ENCODE measurements around the gene NBPF20.
"Not testable (repeated sequence)": the region's sequence is repeated elsewhere in the genome, so short reads cannot be mapped to it uniquely, and the experiment has no call there.

The NBPF20 gene, protein sequence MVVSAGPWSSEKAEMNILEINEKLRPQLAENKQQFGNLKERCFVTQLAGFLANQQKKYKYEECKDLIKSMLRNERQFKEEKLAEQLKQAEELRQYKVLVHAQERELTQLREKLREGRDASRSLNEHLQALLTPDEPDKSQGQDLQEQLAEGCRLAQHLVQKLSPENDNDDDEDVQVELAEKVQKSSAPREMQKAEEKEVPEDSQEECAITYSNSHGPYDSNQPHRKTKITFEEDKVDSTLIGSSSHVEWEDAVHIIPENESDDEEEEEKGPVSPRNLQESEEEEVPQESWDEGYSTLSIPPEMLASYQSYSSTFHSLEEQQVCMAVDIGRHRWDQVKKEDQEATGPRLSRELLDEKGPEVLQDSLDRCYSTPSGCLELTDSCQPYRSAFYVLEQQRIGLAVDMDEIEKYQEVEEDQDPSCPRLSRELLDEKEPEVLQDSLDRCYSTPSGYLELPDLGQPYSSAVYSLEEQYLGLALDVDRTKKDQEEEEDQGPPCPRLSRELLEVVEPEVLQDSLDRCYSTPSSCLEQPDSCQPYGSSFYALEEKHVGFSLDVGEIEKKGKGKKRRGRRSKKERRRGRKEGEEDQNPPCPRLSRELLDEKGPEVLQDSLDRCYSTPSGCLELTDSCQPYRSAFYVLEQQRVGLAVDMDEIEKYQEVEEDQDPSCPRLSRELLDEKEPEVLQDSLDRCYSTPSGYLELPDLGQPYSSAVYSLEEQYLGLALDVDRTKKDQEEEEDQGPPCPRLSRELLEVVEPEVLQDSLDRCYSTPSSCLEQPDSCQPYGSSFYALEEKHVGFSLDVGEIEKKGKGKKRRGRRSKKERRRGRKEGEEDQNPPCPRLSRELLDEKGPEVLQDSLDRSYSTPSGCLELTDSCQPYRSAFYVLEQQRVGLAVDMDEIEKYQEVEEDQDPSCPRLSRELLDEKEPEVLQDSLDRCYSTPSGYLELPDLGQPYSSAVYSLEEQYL (N-terminal part only)

DNA sequence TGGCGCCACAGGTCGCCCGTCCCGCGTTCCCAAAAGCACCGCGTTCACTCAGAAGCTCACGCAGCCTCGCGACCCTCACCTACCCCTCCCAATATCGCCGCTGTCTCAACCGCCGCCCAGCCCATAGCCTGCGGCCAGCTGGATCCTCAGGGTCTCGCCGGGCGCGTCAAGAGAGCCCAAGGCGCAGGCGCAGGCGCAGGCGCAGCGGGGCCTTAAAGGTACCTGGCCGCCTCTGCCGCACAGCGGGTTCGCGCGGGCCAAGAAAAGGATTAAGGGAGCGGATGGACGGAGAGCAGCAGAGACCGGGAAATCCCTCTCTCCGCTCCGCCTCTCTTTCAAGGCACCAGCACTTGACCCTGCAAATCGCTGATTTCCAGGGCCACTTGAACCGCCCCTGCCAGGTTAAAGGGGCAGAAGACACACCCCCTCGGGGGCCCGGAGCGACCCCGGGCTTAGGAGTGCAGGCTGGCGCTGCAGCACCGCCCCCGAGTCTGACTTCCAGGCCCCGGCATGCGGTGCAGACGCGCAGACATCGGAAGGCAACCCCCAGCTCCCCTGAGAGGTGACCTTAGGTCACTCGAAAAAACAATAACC, at the start of gene NBPF20:
Gene NBPF20, minus strand, starts transcription at position 168 of the 594 bp plus-strand sequence. CDS start 20,331 bp downstream, outside the sequence.
- DNase-seq, result peak; percentile 79

DNA sequence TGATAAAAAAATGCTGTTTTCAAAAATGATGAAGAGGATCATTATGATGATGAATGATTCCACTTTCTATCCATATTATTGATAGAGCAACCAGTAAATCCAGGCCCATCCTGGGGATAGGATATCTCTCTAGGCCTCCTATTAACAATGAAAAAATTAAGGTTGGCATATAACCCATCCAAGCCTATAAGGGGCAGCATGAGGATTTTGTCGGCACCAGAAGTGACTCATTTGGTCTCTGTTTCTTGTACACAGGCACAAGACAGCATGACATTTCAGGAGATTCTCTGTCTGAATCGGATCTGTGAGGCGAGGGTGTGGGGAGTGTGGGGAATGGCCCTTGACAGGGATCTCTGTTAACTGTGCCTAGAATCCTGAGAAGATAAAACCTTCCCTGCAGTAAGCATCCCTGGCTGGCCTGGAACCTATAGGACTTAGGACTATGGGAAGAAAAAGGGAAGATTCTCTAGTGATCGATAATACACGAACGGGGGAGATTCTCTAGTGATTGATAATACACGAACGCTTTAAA, 49.5 kb upstream of the NBPF20 start:
- DNase-seq, result not testable (repeated sequence)

DNA sequence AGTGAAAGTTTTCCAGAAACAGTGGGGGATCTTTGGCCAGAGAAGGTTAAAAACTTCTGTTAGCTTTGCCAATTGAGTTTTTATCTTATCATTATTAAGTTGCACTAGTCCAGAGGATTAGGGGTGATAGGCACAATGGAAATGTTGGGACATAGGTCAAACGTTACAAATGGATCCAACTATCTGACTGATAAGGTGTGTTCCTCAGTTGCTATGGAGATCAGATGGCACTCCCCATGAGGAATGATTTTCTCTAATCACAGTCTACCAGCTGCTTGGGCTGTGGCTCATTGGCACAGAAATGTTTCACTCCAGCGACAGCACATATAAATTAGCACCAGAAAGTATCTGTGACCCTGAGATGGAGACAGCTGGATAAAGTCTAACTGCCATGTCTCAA, 47.3 kb upstream of the NBPF20 start:
- DNase-seq, result not testable (repeated sequence)

DNA sequence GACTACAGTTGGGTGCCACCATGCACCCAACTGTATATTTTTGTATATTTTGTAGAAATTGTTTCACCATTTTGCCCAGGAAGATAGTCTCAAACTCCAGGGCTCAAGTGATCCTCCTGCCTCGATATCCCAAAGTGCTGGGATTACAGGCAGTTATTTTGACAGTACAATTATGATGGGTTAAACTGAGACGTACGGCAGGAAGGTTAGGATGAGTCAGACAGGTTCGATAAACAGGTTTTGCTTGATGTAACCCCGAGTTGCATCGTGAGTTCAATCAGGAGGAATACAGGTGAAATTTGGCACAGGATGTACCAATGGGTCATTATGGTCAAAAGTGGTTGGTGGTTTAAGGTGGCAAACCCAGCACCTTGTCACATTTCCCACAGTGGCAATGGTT, 46.0 kb upstream of the NBPF20 start:
- DNase-seq, result not testable (repeated sequence)

DNA sequence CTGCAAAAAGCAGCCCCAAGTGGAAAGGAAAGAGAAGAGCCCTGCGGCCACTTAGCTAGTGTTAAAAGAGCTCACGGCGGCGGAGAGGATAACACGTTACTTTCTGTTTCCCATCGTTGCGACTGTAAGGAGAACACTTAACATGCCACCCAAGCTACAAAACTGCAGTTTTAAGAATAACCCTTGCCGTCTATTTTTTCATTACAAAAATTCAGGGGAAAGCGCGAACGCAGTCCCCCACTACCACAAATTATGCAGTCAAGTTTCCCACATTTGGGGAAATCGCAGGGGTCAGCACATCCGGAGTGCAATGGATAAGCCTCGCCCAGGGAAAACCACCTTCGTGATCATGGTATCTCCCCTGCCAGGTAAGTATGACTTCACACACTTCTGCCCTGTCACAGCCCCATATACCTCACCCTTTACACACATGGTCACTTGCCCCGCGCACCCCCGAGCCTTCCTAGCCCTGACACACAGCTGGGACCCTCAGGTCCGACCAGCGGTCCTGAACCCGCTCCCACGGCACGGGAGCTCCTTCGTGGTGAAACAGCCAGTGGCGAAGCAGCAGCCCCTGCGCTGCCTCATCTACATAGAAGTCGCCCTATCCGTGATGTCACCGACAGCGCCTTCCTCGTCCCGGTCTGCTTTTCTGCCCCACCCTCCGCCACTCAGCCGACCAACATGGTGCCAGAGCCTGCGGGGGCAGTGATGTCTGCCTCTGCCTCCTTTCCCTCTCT, 40.2 kb upstream of the NBPF20 start:
- peak; percentile 42 for DNase-seq

DNA sequence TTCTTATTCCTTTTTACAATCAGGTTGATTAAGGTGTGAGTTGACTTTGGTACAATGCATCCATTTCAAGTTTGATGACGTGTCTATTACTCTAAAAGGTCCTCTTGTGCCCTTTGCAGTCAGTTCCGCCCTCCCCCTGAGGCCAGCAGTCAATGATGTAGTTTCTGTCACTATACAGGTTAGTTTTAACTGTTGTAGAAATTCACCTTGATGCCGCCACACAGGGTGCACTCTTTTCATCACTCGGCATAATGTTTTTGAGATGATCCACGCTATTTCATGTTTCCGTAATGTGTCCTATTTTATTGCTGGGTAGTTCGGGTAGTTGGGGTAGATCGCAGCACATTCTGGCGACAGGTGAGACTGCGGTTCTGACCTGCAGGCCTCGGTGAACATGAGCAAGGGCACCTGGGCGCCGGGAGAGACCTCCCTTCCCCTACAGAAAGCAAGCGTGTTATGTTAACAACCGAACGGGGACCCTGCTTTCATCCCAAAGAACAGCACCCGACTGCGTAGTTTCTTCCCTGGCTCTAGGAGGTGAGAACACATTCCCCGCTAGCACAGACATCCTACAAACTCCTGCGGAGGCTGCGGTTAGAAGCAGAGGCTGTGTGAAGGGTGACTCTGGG, 39.4 kb upstream of the NBPF20 start:
- not testable (repeated sequence) for DNase-seq

DNA sequence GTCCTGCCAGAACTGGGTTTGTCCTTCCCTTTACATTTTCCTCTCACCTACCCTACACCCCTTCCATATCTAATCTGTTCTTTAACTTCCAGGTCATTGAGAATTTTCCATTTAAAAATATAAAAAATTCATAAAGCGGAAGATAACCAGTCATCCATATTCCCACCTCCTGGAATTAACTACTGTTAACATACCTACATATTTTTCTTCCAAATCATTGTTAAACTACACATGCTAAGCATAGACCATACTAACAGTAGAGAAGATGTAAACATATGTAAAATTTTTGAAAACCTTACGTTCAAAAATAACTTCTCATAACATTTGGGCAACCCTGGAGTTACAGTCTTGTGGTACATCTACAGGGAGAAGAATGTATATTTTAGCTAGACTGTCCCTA, 38.6 kb upstream of the NBPF20 start:
- DNase-seq, result not testable (repeated sequence)

DNA sequence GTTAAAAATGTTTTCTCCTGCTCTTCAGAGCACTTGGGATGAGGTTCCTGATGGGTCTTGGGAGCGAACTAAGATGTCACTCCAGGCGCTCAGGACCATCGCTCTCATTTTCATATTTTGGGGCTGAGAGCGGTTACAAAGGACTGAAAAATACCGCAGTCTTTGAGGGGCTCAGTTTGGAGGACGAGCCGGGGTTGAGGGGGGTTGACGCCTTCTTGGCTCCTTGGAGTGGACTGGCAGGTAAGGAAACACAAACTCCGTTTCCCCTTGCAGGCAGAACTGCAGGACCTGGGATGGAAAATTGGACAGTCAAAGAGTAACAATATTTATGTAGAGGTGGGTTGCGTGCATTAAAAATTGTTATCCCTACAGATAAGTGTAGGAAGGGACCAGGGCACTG, 35.3 kb upstream of the NBPF20 start:
- not testable (repeated sequence) for DNase-seq

DNA sequence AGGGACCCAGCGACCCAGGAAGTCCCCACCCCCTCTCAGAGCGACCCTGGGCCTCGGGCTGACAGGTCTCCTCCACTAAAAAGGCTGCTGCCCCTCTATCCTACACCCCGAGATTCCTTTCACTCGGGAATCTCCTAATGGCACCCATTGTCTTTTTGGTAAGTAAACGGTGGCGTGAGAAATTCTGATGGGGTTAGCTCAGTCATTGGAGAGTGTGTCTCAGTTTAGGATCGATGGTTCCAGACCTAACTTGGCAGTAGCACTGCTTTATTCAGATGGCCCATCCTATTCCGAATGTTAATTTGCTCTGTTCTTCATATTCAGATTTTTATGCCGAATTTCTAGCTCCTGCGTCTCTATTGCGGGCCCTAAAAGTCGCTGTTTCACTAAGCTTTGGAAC, 34.6 kb upstream of the NBPF20 start:
- DNase-seq, result not testable (repeated sequence)

DNA sequence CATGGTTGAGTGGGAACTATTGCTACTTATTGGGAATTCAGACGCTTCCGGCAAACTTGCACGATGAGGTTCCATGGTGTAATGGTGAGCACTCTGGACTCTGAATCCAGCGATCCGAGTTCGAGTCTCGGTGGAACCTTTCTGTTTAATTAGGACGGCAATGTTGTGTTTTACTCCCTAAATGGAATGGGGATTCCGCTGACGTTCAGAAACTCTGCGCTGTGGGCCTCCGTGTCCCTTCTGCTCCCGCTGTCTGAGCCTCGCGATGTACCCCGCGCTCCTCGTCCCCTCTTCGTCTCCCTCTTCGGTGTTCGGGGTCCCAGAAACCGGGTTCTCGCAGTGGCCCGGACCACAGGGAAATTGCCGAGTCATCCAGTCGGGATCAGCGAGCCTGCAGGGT, 34.2 kb upstream of the NBPF20 start:
- DNase-seq, result not testable (repeated sequence)

DNA sequence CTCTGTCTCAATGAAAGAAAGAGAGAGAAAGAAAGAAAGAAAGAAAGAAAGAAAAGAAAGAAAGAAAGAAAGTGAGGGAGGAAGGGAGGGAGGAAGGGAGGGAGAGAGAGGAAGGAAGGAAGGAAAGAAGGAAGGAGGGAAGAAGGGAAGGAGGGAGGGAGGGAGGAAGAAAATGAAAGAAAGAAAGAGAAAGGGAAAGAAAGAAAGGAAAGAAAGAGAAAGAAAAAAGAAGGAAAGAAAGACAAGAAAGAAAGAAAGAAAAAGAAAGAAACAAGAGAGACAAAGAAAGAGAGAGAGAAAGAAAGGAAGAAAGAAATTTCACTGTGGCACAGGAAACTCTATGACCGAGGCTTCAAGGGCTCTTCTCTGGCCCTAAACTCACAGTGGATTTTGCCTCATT, 33.7 kb upstream of the NBPF20 start:
- not testable (repeated sequence) for DNase-seq

DNA sequence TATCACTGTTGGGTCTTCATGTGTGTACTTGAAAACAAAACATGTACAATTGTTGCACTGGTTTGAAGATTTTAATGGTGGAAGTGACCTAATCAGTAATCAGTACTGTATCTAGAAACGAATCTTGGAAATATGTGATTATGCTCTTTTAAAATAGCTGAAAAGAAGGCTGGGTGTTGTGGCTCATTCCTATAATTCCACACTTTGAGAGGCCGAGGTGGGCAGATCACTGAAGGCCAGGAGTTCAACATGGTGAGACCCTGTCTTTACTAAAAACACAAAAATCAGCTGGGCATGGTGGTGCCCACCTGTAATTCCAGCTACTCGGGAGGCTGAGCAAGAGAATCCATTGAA, 29.4 kb upstream of the NBPF20 start:
- DNase-seq, result not testable (repeated sequence)

DNA sequence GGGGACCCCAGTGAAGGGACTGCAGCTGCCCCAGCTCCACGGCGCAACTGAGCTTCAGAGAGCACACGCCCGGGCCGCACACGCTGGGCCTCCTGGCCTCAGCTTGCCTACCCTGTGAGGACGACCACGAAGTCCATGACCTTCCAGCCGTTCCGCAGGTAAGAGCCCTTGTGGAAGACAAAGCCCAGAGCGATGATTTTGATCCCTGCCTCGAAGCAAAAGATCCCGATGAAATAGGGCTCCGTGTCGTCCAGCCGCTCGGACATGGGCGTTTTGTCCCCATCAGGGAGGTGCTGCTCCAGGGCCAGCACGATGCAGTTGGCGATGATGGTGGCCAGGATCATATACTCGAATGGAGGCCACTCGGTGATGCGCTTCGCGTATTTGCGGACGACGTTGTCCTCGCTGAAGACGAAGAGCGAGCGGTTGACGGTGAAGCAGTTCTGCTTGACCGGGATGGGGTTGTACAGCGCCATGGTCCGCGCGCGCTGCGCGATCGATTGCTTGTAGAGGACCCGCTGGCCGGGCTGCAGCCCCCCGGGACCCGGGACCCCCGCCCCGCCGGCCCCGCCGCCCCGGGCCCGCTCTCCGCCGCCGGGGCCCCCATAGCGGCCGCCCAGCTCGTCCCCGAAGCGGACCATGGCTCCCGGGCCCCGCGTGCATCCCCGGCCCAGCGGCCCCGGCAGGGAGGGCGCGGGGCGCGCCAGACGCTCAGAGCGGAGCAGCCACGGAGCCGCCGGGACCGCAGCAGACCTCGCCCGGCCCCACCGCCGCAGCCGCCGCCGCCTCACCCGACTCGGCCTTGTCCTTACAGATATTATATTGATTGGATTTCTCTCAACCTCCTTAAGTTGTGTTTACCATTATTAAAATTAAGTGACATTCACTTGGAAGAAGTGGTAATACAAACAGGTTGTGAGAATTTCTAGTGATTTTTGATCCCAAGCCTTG, 28.7 kb upstream of the NBPF20 start:
- not testable (repeated sequence) for DNase-seq

DNA sequence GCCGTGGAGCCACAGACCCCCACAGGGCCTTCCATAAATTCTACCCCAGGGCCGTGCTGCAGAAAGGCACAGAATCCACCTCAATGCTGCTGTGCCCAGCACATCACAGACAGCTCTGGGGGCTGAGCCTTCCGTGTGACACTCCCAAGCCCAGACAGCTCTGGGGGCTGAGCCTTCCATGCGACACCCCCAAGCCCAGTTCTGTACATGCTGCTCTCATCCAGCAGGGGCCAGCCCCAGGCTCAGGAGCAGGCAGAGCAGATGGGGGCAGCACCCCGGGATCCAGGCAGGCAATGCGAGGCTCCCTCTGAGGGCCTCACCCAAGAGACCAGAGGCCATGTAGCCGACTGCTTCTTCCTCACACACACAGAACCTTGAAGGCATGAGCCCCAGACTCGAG, 27.1 kb upstream of the NBPF20 start:
- DNase-seq, result not testable (repeated sequence)

DNA sequence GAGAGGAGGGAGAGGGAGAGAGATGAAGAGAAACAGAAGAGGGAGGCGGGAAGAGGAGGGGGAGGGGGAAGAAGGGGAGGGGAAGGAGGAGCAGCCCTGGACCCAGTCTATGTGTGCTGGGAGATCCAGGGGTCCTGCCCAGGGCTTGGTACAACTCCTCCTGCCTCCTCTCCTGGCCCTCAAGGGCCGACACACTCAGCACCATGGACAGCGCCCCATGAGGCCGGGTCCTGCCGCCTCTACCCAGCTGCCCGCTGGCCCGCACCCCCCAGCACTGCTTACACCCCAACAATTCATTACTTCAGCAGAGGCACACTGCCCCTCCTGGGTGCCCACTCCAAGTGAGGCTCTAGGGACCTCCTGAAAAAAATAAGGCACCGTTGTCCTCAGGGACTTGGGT, 26.5 kb upstream of the NBPF20 start:
- DNase-seq, result not testable (repeated sequence)

DNA sequence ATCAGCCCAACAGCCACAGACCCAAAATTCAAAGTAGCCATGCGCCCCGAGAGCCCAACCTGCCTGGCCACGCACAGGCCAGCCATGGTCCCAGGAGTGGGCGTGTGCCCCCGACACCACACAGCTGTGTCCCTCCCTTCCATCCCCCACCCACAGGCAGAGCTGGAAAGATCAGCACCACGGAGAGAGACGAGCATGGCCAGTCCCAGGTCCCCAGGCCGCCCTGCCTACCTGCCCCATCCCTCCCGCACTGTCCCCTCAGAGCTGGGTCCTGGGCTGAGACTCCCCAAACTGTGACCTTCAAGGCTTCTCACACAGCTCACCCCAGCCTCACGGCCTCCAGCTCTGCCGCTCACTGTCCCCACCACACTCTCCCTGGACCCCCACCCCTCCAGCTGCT, 19.8 kb upstream of the NBPF20 start:
- not testable (repeated sequence) for DNase-seq

DNA sequence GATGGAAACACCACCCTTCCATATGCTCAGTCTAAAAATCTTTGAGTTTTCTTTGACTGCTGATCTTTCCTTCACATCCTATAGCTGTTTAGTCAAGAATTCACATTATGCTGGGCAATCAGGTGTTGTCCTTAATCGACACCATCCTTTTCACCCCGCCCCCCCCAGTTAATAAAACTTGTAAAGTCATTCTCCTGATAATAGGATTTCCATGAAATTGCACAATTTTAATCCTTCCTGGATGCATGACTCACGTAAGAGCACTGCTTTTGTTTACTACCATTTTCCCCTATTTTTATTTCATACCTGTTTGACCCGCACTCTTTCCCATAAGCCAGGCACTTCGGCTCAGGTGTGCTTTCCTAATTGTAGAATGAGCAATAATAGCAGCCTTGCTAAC, 16.9 kb upstream of the NBPF20 start:
- not testable (repeated sequence) for DNase-seq

DNA sequence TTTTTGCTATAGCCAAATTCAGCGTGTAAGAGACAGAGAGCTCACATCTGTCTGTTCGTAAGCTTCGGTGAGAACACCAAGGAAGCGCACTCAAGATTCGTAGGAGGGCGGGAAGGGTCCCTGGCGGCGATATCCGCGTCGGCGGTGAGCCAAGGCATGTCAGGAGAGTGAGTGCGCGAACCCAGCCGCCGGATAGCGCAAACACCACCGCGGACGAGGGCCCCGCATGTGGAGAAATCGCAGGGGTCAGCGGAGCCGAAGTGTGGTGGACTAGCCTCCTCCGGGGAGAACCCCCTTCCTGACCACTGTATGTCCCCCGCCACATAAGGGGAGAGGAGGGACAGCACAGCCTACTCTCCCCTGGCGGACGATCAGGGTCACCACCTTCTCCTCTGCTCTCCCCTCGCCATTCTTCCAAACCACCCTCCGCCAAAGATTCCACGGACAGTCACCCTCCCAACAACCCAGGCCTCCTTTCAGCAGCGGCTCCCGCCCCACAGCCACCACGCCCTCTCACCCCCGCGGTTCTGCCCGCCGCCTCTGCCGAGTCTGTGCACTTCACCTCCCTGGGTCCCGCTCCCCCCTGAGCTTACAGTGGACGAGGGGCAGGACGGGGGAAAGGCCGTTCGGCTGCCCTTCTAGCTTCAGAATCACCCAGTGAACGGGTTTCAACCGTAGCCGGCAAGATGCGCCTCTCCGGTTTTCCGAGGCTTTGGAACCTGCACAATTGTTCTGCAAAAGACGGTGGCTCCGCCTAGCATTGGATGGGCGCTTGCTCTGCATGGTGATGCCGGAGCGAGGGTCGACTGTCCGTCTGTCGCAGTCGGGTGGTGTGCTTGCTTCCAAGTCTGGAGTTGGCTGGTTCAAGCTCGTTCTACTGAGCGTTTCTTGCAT, 6.2 kb upstream of the NBPF20 start:
- DNase-seq, result not testable (repeated sequence)

DNA sequence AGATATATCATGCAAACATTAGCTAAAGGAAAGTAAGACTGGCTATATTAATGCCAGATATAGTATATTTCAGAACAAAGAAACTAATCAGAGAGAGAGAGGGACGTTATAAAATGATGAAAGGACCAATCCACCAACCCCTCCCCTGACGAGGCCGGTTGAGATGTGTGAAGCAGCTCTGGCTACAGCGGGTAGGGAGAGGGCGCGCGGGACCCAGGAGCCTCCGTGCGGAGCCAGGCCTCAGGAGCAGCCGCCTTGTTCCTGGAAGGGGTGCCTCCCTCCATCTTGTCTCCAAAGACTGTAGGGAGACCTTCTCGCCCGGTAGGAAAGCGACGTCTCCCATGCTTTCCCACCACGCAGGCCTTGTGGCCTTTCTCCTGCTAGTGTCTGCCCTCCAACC, 5.4 kb upstream of the NBPF20 start:
- not testable (repeated sequence) for DNase-seq

All from NCI-H2227 treated with DMSO at 0.1 percent for 48 hours (cell line).